Left kidney (tissue), 2 donors: Measurements from ENCODE around the gene MTERF4. TPM values are rescaled to one million over a fixed set of nuclear protein-coding genes. Genes with fewer than 3 reads are reported as not detected.

Source experiments
- DNase-seq: peaks from one replicate; pipeline ENCODE4 v3.0.0-alpha.2; 2013
- polyA plus RNA-seq: library from polyadenylated mRNA; unstranded; fragments of 120-200 nt; gene quantifications from one replicate; pipeline ENCODE4 v1.2.1, GENCODE V29; 2013; ENCODE audit not compliant: insufficient read length

The MTERF4 gene
- polyA plus RNA-seq, 1 donor = 74.1 TPM

GRCh38 chr2:241051578-241052487 lies 50.3 kb downstream of the MTERF4 start:
- no peak for DNase-seq

- no peak for DNase-seq
Measured at GRCh38 chr2:241050624-241051577, 51.2 kb downstream of the MTERF4 start.

GRCh38 chr2:241049739-241050623 lies 52.1 kb downstream of the MTERF4 start:
- peak; percentile 37 for DNase-seq

GRCh38 chr2:241048949-241049343 lies 53.1 kb downstream of the MTERF4 start:
- no peak for DNase-seq

- no peak for DNase-seq
Measured at GRCh38 chr2:241048149-241048948, 53.7 kb downstream of the MTERF4 start.

GRCh38 chr2:241047253-241048010 lies 54.7 kb downstream of the MTERF4 start:
- no peak for DNase-seq

Other genes starting within 250 kb of the MTERF4 start
- 0.12 TPM for gene AGXT, start 233.5 kb downstream of the MTERF4 start, polyA plus RNA-seq
- 4.8 TPM for gene MAB21L4, start 206.1 kb downstream of the MTERF4 start, polyA plus RNA-seq
- gene CROCC2, start 196.0 kb downstream of the MTERF4 start, polyA plus RNA-seq = 0.10 TPM
- 8.2 TPM for gene SNED1, start 103.7 kb downstream of the MTERF4 start, polyA plus RNA-seq
- gene PASK, start 47.2 kb upstream of the MTERF4 start, polyA plus RNA-seq = 28.8 TPM
- 83.6 TPM for gene PPP1R7, start 48.2 kb upstream of the MTERF4 start, polyA plus RNA-seq
- 2.5 TPM for gene ANO7, start 86.4 kb upstream of the MTERF4 start, polyA plus RNA-seq
- 375 TPM for gene HDLBP, start 213.4 kb upstream of the MTERF4 start, polyA plus RNA-seq
- gene SEPTIN2, start 213.6 kb upstream of the MTERF4 start, polyA plus RNA-seq = 675 TPM